SU-DHL-6 (cell line): ENCODE results near the gene CDC42.

Experiments used
- H2AFZ ChIP-seq: fragments of 200-600 bp; sonication (generic); 2 replicates; pipeline ENCODE4 v1.6.1; 2014; ENCODE audit warnings: low read depth, mild to moderate bottlenecking, moderate library complexity, mixed read lengths, antibody characterized with exemption, low read length; ENCODE audit not compliant: severe bottlenecking
- H3F3A ChIP-seq: fragments of 200-600 bp; shearing (Covaris generic); 2 replicates; pipeline ENCODE4 v1.6.0; 2016; ENCODE audit warnings: antibody characterized with exemption, mild to moderate bottlenecking; ENCODE audit not compliant: insufficient read depth
- H3K27ac ChIP-seq: fragments of 200-600 bp; sonication (generic); 2 replicates; pipeline ENCODE4 v1.5.1; 2016; ENCODE audit warnings: low read depth, mild to moderate bottlenecking, low read length, moderate library complexity, mixed read lengths
- H3K27me3 ChIP-seq: fragments of 200-600 bp; sonication (generic), shearing (Covaris generic); 2 replicates; pipeline ENCODE4 v1.6.0; 2014; ENCODE audit warnings: mild to moderate bottlenecking, low read length
- H3K36me3 ChIP-seq: fragments of 200-600 bp; sonication (generic); 2 replicates; pipeline ENCODE4 v1.6.1; 2014; ENCODE audit warnings: mild to moderate bottlenecking, low read length, mixed read lengths
- H3K4me2 ChIP-seq: fragments of 300-600, 200-600 bp; shearing (Covaris generic), sonication (generic); 2 replicates; pipeline ENCODE4 v1.6.0; 2014; ENCODE audit warnings: low read length, low read depth, mild to moderate bottlenecking; ENCODE audit not compliant: poor library complexity, severe bottlenecking
- H3K4me3 ChIP-seq: fragments of 200-600 bp; sonication (generic); 2 replicates; pipeline ENCODE4 v1.5.1; 2014; ENCODE audit warnings: antibody characterized with exemption, low read length, mild to moderate bottlenecking, mixed read lengths; ENCODE audit not compliant: insufficient read depth, poor library complexity, severe bottlenecking
- H3K79me2 ChIP-seq: fragments of 200-600 bp; sonication (generic); 2 replicates; pipeline ENCODE4 v1.6.1; 2014; ENCODE audit warnings: mild to moderate bottlenecking, low read length, moderate library complexity; ENCODE audit not compliant: insufficient read depth
- H3K9ac ChIP-seq: fragments of 200-600 bp; sonication (generic); 2 replicates; pipeline ENCODE4 v1.7.0; 2014; ENCODE audit warnings: mild to moderate bottlenecking, low read length
- H3K9me2 ChIP-seq: fragments of 200-600 bp; sonication (generic); replicated peaks from 2 replicates; pipeline ENCODE4 v1.6.1; 2014; ENCODE audit warnings: low read length; ENCODE audit not compliant: insufficient read depth
- H3K9me3 ChIP-seq: fragments of 200-600 bp; sonication (generic); 2 replicates; pipeline ENCODE4 v1.6.1; 2014; ENCODE audit warnings: low read length, mixed read lengths; ENCODE audit not compliant: insufficient read depth
- H4K20me1 ChIP-seq: fragments of 200-600 bp; sonication (generic); 2 replicates; pipeline ENCODE4 v1.6.1; 2014; ENCODE audit warnings: low read depth, mild to moderate bottlenecking, antibody characterized with exemption, low read length, moderate library complexity, mixed read lengths
- CTCF ChIP-seq: fragments of 200-600 bp; sonication (generic); IDR thresholded peaks from one replicate; pipeline ENCODE4 v1.5.1; 2017; ENCODE audit warnings: antibody characterized with exemption, mild to moderate bottlenecking, low read length, moderate library complexity; ENCODE audit not compliant: insufficient read depth, poor library complexity, severe bottlenecking
- EZH2phosphoT487 ChIP-seq: fragments of 200-600 bp; sonication (generic), shearing (Covaris generic); conservative IDR thresholded peaks from 2 replicates; pipeline ENCODE4 v1.6.1; 2018; ENCODE audit warnings: mild to moderate bottlenecking, antibody characterized with exemption, low read length, moderate library complexity, mixed read lengths

The CDC42 gene

GRCh38 chr1:22100168-22100567 is 47.7 kb downstream of the CDC42 start:
- Histone ChIP-seq H3K9me3 (no peaks in the 10 kb centered on the region), H3K4me2 (no peak overlapping the region), H3K9ac (no peak overlapping the region), H4K20me1 (peaks cover 9% of the 10 kb centered on the region; the same call in 1 of the 2 replicates), H3K9me2 (no peaks in the 10 kb centered on the region), H3K4me3 (no peak overlapping the region), H2AFZ (no peak overlapping the region), H3F3A (no peaks in the 10 kb centered on the region), H3K27ac (no peak overlapping the region), H3K27me3 (no peaks in the 10 kb centered on the region), H3K79me2 (peaks cover 9% of the 10 kb centered on the region; the same call in 1 of the 2 replicates), H3K36me3 (peaks cover 11% of the 10 kb centered on the region; the same call in 1 of the 2 replicates)
- TF ChIP-seq CTCF (no peak), EZH2phosphoT487 (no peak)

DNA sequence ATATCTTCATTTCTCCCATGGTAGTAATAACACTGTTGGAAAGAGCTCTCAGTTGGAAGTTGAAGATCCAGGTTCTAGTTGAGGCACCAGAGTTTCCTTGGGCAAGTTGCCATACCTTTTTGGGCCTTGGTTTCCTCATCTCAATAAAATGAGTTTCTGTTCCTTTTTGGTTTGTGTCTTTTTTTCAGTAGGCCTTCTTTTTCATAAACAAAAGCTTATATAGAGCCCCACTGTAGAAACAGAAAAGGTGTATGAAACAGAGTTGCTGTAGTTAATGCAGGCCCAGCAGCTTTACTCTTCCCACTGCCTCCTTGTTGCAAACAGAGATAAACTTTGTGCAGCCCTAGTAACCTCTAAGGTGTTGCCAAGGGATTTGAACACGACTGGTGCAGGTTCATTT is 48.7 kb downstream of the CDC42 start:
- Histone ChIP-seq H4K20me1 (peaks cover 9% of the 10 kb centered on the region; the same call in 1 of the 2 replicates), H2AFZ (no peak overlapping the region), H3K9me3 (no peaks in the 10 kb centered on the region), H3K9ac (no peak overlapping the region), H3K27me3 (no peaks in the 10 kb centered on the region), H3K4me2 (no peak overlapping the region), H3K27ac (no peak overlapping the region), H3K4me3 (no peak overlapping the region), H3K9me2 (no peaks in the 10 kb centered on the region), H3F3A (no peaks in the 10 kb centered on the region), H3K79me2 (peaks cover 16% of the 10 kb centered on the region; the same call in 1 of the 2 replicates), H3K36me3 (peaks cover 11% of the 10 kb centered on the region; the same call in 1 of the 2 replicates)
- TF ChIP-seq CTCF = no peak
- TF ChIP-seq EZH2phosphoT487 = no peak

DNA sequence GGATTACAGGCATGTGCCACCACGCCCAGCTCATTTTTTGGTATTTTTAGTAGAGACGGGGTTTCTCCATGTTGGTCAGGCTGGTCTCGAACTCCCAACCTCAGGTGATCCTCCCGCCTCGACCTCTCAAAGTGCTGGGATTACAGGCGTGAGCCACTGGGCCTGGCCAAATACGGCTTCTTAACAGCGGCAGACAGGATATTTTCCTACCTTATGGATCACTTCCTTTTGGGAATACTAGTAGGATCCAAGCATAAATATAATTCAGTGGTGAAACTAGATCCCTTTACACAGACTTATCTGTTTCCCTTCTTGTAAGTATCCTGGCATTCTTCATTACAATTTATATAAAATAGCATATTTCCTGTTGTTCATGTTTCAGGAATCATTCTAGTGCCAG is 49.5 kb downstream of the CDC42 start:
- H3K27ac ChIP-seq = no peak overlapping the region
- H3K9me2 ChIP-seq = no peaks in the 10 kb centered on the region
- no peak overlapping the region for H3K4me3 ChIP-seq
- TF ChIP-seq EZH2phosphoT487 = no peak
- no peak for TF ChIP-seq CTCF
- H3K9me3 ChIP-seq = no peaks in the 10 kb centered on the region
- H3K36me3 ChIP-seq = 0 out of 2 replicates have a peak, but pooled peaks cover 4% of the 10 kb centered on the region
- H3K4me2 ChIP-seq = no peak overlapping the region
- H3K79me2 ChIP-seq = peaks cover 18% of the 10 kb centered on the region; the same call in 1 of the 2 replicates
- H4K20me1 ChIP-seq = peaks cover under 1% of the 10 kb centered on the region; the same call in 1 of the 2 replicates
- no peak overlapping the region for H2AFZ ChIP-seq
- no peak overlapping the region for H3K9ac ChIP-seq
- H3F3A ChIP-seq = no peaks in the 10 kb centered on the region
- no peaks in the 10 kb centered on the region for H3K27me3 ChIP-seq
